ENCODE results near the gene TFCP2L1.

- TF ChIP-seq POLR2AphosphoS5 (IDR thresholded peaks at IDR 0.05; ENCODE audit: low read depth) (no peak), EZH2 (IDR thresholded peaks at IDR 0.05; ENCODE audit: low read depth, unreplicated experiment) (no peak), CTCF (conservative IDR thresholded peaks at IDR 0.05; ENCODE audit: low read depth in 2 of 2) (no peak), CREB1 (CRISPR knock-in tag; IDR thresholded peaks at IDR 0.05; ENCODE audit: low read depth) (no peak), ZNF114 (CRISPR knock-in tag; IDR thresholded peaks at IDR 0.05) (no peak), REST (IDR thresholded peaks at IDR 0.05; ENCODE audit: unreplicated experiment) (no peak), NANOG (IDR thresholded peaks at IDR 0.05; ENCODE audit: borderline replicate concordance) (no peak), JUNB (IDR thresholded peaks at IDR 0.05; ENCODE audit: unreplicated experiment) (no peak), ZNF462 (CRISPR knock-in tag; IDR thresholded peaks at IDR 0.05) (no peak), ETS1 (IDR thresholded peaks at IDR 0.05) (no peak)
Measured at GRCh38 chr2:121212661-121213325, 72.2 kb downstream of the TFCP2L1 start.

Data from GM23338 (cell line).